NCI-H524 treated with DMSO at 0.1 percent for 48 hours (cell line): ENCODE measurements around the gene ANAPC1.
"Not testable (repeated sequence)": the region's sequence is repeated elsewhere in the genome, so short reads cannot be mapped to it uniquely, and the experiment has no call there.

Source experiments
- DNase-seq: peaks from one replicate; lab custom pipeline; 2025; lab: John Stamatoyannopoulos, UW

ANAPC1 gene, protein sequence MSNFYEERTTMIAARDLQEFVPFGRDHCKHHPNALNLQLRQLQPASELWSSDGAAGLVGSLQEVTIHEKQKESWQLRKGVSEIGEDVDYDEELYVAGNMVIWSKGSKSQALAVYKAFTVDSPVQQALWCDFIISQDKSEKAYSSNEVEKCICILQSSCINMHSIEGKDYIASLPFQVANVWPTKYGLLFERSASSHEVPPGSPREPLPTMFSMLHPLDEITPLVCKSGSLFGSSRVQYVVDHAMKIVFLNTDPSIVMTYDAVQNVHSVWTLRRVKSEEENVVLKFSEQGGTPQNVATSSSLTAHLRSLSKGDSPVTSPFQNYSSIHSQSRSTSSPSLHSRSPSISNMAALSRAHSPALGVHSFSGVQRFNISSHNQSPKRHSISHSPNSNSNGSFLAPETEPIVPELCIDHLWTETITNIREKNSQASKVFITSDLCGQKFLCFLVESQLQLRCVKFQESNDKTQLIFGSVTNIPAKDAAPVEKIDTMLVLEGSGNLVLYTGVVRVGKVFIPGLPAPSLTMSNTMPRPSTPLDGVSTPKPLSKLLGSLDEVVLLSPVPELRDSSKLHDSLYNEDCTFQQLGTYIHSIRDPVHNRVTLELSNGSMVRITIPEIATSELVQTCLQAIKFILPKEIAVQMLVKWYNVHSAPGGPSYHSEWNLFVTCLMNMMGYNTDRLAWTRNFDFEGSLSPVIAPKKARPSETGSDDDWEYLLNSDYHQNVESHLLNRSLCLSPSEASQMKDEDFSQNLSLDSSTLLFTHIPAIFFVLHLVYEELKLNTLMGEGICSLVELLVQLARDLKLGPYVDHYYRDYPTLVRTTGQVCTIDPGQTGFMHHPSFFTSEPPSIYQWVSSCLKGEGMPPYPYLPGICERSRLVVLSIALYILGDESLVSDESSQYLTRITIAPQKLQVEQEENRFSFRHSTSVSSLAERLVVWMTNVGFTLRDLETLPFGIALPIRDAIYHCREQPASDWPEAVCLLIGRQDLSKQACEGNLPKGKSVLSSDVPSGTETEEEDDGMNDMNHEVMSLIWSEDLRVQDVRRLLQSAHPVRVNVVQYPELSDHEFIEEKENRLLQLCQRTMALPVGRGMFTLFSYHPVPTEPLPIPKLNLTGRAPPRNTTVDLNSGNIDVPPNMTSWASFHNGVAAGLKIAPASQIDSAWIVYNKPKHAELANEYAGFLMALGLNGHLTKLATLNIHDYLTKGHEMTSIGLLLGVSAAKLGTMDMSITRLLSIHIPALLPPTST (N-terminal part only)

DNA sequence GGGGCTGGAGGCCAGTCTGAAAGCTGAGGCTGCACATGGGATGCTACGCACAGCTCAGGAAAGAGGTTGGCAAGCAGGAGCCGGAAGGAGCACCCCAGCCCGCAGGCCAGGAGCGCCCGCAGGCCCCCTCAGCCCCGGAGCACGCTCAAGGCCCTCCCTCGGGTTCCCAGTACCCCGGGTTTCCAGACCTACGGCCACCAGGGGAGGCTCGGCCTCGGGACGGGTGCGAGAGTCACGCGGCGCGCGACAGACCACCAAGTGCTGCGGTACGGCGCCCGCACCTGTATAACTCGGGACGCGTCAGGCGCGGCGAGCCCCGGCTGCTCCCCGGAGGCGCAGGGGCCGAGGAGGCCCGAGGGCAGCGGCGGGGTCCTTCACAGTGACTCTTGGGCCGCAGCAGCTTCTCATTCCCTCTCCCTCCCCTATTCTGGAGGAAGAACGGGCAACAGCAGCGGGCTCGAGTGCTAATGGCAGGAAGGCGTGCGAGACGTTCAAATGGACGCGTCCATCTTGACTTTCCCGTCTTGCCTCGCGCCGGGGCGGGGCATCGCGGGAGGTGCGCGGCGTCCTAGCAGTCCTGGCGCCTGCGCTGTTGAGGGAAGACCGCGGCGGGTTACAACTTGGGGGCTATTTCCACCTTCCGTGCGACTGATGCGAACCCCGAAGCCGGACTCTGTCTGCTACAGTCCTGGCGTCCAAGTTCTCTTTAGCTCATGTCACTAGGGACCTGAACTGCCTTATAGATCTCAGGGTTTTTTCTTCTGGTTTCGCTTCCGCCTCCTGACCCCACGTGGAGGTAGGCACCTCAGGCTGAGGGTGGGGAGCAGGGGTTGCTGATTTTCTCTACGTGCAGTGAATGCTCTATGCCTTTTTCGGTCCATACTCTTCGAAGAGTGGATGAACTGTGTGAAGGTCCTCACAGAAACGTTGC lies at the start of gene ANAPC1:
Gene ANAPC1 (minus strand): TSS at position 533 of the 931 bp plus-strand sequence. CDS start 3,368 bp downstream, outside the sequence.
- DNase-seq: peak; percentile 45

DNA sequence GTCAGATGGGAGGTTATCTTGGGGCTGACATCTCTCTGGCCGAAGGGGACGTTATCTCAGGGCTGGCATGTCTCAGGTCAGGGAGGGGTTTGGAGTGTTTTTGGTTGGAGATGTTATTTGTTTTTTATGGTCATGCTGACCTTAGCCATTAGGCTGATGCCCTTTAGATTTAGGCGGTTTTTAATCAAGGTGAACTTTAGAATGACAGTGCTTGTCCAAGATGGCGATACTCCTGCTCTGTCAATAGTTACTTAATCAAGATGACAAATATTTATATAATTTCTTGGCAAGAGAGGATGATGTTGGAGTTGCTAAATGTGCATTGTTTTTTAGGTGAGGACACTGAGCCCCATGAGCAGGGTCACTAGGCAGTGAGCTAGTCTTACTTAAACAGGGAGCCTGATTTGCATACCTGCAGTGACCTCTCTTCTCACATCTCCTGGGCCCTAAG lies 48.9 kb upstream of the ANAPC1 start:
- no peak for DNase-seq

DNA sequence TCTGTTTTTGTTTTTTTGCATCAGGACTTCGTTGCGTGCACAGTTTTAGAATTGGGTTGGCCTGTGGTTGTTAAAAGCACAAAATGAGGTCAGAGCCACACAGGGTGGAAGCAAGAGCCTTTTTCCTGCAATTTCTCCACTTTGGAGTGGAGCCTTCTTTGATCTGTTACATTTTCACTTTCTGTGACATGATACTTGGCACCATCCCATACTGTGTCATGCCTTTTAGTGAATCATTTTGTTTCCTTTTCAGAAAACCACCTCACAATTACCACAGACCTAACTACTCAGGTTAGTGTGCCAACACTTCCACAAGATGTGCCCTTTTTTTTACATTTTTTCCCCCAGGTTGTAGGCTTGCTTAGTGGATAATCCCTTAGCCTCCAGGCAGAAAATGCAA lies 46.9 kb upstream of the ANAPC1 start:
- DNase-seq: no peak

DNA sequence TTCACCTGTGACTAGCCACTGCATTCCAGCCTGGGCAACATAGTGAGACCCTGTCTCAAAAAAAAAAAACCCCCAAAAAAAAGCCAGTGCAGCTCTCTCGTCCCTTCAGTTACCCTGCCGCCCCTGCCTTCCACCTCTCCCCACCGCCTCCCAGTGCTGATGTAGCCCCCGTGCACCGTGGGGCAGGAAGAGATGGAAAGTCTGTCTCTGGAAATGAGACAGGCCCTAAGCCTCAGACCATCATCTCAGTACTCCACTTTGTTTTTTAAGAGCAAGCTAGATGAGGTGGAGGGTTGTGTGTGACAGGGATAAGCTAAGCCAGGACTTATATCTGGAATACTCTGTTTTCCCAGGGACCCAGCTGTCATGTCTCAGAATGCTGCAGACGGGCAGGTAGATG lies 46.4 kb upstream of the ANAPC1 start:
- DNase-seq: no peak

DNA sequence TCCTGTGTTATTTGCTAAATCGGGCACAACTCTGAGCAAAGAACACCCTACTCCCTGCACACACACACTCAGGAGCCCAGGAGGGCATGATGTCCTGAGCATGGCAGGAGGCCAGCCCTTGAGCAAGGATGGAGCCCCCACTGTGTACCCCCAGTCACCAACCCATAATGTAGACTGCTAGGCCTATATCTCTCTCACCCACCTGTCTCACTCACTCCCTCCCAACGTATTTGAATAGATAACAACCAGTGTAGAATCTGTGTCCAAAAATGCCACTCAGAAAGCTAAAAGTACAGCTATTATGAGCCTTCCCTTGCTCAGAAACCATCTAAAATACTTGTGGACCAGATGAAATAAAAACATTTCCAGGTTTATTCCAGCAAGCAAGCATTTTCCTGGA lies 43.7 kb upstream of the ANAPC1 start:
- DNase-seq: no peak

DNA sequence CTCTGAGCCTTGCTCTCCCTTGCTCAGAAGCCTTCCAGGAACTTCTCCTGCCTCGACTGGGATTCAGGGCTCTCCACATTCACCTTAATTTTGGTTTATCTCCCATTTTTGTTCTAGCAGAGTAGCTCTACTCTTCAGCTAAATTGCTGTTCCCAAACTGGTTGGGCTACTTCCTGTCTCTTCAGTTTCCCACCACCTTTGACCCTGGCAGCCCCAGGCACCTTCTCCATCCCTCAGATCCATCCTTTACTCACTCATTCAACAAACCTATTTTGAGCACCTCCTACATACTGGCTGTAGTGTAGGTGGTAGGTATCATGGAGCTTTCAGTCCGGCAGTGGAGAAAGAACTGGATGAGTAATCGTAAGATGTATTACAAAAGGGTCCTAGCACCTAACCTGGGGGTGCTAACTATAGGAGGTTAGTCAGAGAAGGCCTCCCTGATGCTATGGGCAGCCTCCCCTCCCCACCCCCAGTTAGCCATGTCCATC lies 40.7 kb upstream of the ANAPC1 start:
- DNase-seq: no peak

DNA sequence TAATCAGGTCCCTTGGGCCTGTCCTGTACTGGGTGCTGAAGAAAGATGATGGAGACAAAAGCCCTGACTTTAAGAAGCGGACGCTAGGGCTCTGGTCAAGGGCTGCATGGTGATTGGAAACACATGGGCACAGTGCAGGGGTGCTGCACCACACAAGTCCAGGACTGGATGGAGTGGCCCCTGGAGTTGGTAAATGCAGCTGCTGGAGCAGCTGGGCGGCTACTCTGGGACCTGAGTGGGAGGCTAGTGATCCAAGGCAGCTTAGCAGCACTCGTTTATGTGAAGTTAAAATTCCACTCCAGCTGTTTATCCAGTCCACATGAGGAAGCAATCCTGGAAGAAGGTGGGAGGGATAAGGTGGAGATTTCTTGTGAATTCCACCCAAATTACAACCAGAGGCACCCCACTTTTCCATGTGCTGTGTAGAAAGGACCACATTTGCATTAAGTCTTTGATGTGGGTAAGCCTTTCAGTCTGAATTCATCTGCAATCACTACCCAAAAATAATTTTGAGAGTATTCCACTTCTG lies 39.3 kb upstream of the ANAPC1 start:
- no peak for DNase-seq

DNA sequence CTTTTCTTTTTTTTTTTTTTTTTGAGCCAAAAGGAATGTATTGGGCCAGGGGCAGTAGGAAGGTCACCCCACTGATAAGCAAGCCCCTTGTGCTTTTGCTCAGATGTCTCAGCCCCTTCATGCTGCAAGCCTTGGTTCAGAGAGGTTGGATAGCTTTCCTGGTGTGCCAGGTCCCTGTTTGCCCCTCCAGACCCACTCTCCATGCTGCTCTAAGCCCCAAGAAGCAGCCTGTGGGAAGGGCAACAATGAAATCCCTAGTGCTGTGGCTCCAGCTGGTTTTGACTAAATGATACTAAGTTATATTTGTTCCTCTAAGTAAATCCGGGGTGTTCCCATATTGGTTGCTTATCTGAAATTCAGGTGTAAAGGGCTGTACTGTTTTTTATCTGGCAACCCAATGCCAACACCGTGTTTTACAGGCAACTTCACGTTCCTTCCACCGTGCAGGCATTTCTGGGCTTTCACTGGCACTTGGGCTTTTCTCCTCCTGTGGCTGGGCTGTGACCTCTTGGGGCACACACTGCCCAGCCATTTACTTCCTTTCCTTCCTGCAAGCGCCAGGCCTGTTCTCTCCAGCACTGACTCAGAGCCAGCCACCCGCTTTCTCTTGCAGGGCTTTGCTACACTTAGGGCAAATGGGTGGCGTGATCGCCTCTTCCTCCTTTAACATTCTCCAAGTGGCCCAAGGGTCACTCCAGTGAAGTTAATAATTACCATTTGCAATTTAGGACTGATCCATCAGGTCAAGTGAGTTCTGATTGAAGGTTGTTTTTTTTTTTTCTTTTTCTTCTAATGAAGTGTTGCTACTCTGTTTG lies 36.0 kb upstream of the ANAPC1 start:
- DNase-seq: no peak

DNA sequence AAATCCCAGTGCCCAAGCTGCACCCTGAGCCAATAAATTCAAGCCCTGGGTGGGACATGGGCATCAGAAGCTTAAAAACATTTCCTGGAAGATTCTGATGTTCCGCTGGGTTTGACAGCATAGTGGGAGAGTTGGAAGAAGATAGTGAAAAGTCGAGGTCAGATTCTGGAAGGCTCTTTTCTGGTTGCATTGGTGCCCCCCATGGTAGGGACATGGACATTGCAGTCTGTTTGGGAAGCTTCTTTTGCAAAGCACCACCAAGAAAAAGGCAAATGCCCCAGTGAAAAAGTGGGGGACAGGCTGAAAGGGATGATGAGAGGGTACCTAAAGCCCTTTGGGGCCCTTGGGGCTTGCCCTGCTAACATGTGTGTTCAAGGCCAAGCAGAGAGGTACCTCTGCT lies 35.4 kb upstream of the ANAPC1 start:
- no peak for DNase-seq

DNA sequence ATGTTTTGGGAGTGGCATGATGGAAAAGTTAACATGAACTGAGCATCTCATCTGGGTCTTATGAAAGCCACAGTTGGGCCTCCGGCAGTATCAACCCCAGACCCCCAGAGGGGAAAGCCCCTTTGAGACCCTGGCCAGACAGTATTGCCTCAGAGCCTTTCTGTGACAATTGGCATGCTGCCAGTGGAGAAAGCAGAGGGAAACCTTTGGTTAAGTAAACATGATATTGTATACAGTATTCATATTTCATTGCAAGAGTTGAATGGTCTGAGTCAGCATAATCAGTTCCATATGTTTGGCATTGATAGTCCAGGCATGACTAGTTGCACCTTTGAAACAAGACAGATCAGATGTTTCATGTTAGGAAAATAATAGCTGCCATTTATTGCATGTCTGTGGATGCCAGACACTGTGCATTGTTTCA lies 34.4 kb upstream of the ANAPC1 start:
- DNase-seq: no peak

DNA sequence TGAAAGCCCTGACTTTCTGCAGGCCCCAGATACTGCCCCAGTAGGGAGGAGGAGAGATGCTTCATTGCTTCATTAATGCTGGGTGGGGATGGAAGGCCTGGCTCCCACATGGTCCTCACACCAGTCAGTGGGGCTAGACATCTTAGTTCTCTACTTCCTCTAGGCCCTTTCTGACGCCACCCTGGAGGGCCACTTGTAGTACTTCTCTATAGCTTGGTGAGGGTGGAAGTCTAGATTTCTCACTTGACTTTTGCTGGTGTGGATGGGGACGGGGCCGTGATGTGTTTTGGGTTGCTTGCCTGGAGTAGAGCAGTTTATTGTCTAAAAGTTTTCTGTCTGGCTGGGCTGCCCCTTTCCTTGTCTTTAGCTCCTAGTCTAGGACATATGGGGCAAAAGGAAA lies 33.1 kb upstream of the ANAPC1 start:
- DNase-seq: no peak

DNA sequence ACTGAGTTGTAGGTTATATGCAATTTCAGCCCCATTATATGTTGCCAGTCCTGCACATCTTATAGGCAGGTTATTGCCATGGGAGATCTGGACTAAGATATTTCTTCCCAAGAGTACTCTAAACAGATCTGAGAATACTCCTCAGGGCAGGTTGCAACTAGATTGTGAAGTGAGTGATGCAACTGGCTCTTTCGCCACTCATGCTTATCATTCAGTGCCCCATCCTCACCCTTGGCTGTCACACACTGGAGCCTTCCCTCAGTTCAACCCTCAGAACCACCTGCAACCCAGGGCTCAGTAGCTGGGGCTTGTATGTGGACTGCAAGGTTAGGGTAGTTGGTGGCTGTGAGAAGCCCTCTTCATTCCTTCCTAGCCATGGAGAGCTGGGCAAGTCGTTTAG lies 28.6 kb upstream of the ANAPC1 start:
- no peak for DNase-seq

DNA sequence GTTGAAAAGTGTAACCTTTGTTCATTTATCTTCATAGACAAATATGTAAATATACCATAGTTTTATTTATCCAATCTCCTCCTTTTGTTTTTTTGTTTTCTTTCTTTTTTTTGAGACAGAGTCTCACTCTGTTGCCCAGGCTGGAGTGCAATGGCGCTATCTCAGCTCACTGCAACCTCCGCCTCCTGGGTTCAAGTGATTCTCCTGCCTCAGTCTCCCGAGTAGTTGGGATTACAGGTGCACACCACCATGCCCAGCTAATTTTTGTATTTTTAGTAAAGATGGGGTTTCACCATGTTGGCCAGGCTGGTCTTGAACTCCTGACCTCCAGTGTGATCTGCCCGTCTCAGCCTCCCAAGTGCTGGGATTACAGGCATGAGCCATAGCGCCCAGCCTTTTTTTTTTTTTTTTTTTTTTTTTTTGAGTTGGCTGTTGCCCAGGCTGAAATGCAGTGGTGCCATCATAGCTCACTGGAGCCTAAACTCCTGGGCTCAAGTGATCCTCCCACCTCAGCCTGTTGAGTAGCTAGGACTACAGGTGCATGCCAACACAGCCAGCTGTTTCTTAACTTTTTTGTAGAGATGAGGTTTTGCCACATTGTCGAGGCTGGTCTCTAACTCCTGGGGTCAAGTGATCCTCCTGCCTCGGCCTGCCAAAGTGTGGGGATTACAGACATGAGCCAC lies 27.4 kb upstream of the ANAPC1 start:
- DNase-seq: not testable (repeated sequence)

DNA sequence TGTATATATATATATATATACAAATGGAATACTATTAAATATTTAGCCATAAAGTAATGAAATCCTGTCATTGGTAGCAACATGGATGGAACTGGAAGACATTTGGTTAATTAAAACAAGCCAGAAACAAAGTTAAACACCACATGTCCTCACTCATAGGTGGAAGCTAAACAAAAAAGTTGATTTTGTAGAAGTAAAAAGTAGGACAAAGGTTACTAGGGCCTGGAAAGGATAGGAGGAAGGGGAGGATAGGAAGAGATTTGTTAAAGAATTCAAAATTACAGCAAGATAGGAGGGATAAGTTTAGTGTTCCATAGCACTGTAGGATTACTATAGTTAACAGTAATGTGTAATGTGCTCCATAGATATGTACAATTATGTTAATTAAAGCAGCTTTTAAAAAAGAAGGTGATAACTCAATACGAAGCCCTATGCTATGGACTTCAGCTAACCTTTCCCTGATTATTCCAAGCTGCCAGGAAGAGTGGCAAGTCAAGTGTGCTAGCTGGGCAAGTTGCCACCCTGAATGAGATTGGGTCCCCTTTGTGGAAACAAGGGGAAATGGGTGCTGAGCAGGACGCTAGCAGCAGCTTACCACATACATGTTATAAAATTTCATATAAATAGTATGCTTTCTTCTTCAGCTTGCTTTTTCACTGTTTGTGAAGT lies 26.8 kb upstream of the ANAPC1 start:
- no peak for DNase-seq

DNA sequence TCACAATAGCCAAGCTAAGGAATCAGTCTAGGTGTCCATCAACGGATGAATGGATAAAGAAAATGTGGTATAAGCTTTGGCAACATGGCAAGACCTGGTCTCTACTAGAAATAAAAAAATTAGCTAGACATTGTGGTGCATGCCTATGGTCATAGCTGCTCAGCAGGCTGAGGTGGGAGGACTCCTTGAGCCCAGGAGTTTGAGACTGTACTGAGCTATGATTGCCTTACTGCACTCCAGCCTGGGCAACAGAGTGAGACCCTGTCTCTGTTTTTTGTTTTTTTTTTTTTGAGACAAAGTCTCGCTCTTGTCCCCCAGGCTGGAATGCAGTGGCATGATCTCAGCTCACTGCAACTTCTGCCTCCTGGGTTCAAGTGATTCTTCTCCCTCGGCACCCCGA lies 26.0 kb upstream of the ANAPC1 start:
- DNase-seq: not testable (repeated sequence)

DNA sequence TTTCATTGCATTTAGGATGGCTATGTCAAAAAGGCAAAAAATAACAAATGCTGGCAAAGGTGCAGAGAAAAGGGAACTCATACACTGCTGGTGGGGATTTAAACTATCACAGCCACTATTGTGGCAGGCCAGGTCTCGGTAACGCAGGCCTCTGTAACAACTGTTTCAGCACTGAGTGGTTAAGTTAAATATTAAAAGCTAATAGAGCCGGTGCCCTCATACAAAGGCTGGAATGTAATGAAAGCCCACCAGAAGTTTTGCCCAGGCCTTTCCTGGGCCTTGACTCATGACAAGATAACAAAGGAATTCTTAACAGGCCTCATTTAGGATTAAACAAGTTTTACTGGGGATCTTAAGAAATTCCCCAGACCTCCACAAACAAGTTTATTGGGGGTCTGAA lies 25.1 kb upstream of the ANAPC1 start:
- no peak for DNase-seq

DNA sequence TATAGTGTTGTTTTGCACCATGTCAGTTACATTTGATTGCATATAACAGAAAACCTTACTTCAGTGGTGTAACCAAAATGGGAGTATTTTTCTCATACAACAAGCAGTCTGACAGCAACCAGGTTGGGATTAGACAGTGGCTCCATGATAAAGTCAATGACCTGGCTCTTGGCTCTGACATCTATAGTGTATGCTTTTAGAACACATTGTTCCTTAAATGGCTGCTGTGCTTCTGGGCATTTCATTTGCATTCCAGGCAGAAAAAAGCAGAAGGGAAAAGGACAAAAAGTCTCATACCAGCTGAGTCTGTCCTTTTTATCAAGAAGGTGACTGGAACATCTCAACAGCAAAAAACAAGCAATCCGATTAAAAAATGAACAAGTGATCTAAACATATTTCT lies 24.6 kb upstream of the ANAPC1 start:
- DNase-seq: no peak

DNA sequence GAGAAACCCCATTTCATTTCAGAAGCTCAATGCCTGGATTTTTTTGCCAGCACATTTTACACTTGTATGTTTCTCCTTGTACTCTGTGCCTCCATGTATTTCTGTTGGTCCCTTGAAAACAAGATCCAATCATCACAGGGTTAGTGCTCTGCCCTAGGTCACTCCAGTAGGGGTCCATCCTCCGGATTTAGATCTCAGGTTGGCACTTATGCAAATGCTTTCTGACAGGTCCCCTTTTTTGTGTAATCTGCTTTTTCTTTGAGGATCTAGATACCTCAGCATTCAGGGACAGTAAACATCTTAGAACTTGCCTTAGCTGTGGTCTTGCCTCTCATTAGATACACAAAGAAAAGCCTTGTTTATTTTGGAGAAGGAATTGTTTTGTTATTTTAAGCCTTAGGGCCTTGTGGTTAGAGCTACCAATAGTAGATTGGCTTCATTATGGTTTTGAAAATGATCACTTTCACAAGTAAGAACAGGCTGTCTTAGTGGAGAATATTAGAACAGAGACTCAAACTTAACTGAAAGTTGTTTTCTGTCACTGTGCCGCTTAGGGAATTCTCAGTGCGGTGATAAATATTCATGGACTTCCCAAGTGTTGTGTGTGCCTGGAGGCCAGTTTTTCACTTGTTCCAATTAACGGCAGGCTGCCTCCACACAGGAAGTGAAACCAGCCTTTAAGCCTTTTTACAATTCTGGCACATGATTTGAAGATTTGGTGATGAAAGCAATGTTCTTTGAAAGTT lies 22.2 kb upstream of the ANAPC1 start:
- DNase-seq: no peak
